Gastroesophageal sphincter (tissue), 4 donors: ENCODE data around the gene JPH4. TPM values are rescaled to one million over a fixed set of nuclear protein-coding genes. Genes with fewer than 3 reads are reported as not detected.

Experiments used
- ATAC-seq: fragments of 150-250 bp; one replicate; pipeline ENCODE4 v1.9.1; 2016; ENCODE audit warnings: mild to moderate bottlenecking, moderate library complexity
- H3K27ac ChIP-seq, 4 donors: fragments of 200-600 bp; sonication (generic) in 3 of 4; 1 replicate in 3 of 4; 2 replicates in 1 of 4; pipeline ENCODE4 v1.5.1; 2016 to 2019
- H3K27me3 ChIP-seq: fragments of 200-600 bp; sonication (generic); one replicate; pipeline ENCODE4 v1.5.1; 2019
- H3K36me3 ChIP-seq, 2 donors: fragments of 200-600 bp; sonication (generic); one replicate each; pipeline ENCODE4 v1.5.1; 2019; ENCODE audit warnings: control low read depth in 1 of 2
- H3K4me1 ChIP-seq, 3 donors: fragments of 200-600 bp; sonication (generic); 1 replicate in 2 of 3; 2 replicates in 1 of 3; pipeline ENCODE4 v1.5.1; 2016 to 2019; ENCODE audit warnings: control low read depth in 2 of 3
- H3K4me3 ChIP-seq, 2 donors: fragments of 200-600 bp; sonication (generic); one replicate each; pipeline ENCODE4 v1.5.1; 2019; ENCODE audit warnings: mild to moderate bottlenecking in 1 of 2, moderate library complexity in 1 of 2
- H3K9me3 ChIP-seq, 3 donors: fragments of 200-600 bp; sonication (generic); one replicate each; pipeline ENCODE4 v1.5.1; 2017 to 2019; ENCODE audit warnings: control low read depth in 2 of 3
- CTCF ChIP-seq, 4 experiments: fragments of 200-600 bp in 2 of 4; fragments of 450-650 bp in 2 of 4; sonication (generic) in 1 of 4; IDR thresholded peaks; one replicate each; pipeline ENCODE4 v1.5.1; 2017 to 2019; ENCODE audit warnings: antibody characterized with exemption in 4 of 4, mild to moderate bottlenecking in 2 of 4, moderate library complexity in 2 of 4
- EP300 ChIP-seq: sonication (generic); formaldehyde crosslinking; IDR thresholded peaks from one replicate; pipeline ENCODE4 v1.6.1; 2017; ENCODE audit warnings: antibody characterized with exemption, mild to moderate bottlenecking
- POLR2A ChIP-seq, 2 donors: fragments of 450-650 bp; IDR thresholded peaks; one replicate each; pipeline ENCODE4 v1.6.1; 2017; ENCODE audit warnings: antibody characterized with exemption in 2 of 2, mild to moderate bottlenecking in 2 of 2, moderate library complexity in 1 of 2
- POLR2AphosphoS5 ChIP-seq: sonication (generic); formaldehyde crosslinking; IDR thresholded peaks from one replicate; pipeline ENCODE4 v1.6.1; 2017; ENCODE audit warnings: antibody characterized with exemption
- WGBS, 2 donors: methylation state at CpG; one replicate each; pipeline ENCODE4 v1.1.5; 2018; ENCODE audit warnings: low coverage in 1 of 2; 5-methylcytosine and 5-hydroxymethylcytosine counted together
- total RNA-seq, 4 donors: library from RNA; depleted of rRNA; stranded (reverse); fragments of >200 nt; gene quantifications; one replicate each; pipeline ENCODE4 v1.1.0, GENCODE V29; 2016

Gene JPH4
- 1 to 10 TPM in 3 of 4 donors, under 1 TPM in 1; 0.78 to 2.7 (median 1.5) TPM for total RNA-seq

GRCh38 chr14:23578560-23579310, at the start of gene JPH4:
JPH4 (minus strand) TSS chr14:23578790; CDS start chr14:23577453, 1,337 bp downstream.
- 5 to 11% methylated on average over 7 to 17 of the region's 18 CpGs for WGBS, 2 donors
- TF ChIP-seq EP300 = no peak
- TF ChIP-seq POLR2AphosphoS5 = no peak
- no peak for TF ChIP-seq POLR2A (IDR thresholded peaks at IDR 0.05)
- no peak for TF ChIP-seq CTCF (IDR thresholded peaks at IDR 0.05)
- H3K4me1 ChIP-seq = peaks cover 0 to 36% (median 17%) of the 10 kb centered on the region in 3 donors
- H3K4me3 ChIP-seq = peak within 1 kb of the TSS in 1 of 2 donors; percentile 41
- H3K27ac ChIP-seq = no peak within 1 kb of the TSS
- no peaks in the 10 kb centered on the region for H3K36me3 ChIP-seq
- peaks cover 88% of the 10 kb centered on the region for H3K27me3 ChIP-seq
- no peaks in the 10 kb centered on the region for H3K9me3 ChIP-seq
- no peak for ATAC-seq

GRCh38 chr14:23627961-23628360, 49.4 kb upstream of the JPH4 start:
- H3K4me1 ChIP-seq = peaks cover 0 to 14% (median 0%) of the 10 kb centered on the region in 3 donors
- TF ChIP-seq POLR2AphosphoS5 = no peak
- TF ChIP-seq POLR2A (IDR thresholded peaks at IDR 0.05) = no peak
- TF ChIP-seq EP300 = no peak
- TF ChIP-seq CTCF (IDR thresholded peaks at IDR 0.05) = no peak
- no peak for ATAC-seq
- WGBS, 2 donors = 79 to 85% methylated on average over 2 to 6 of the region's 6 CpGs
- peaks cover 8% of the 10 kb centered on the region for H3K27me3 ChIP-seq
- peaks cover 0 to 14% (median 0%) of the 10 kb centered on the region in 3 donors for H3K9me3 ChIP-seq
- no peaks in the 10 kb centered on the region for H3K36me3 ChIP-seq
- H3K4me3 ChIP-seq = no peak overlapping the region
- H3K27ac ChIP-seq = no peak overlapping the region

GRCh38 chr14:23626946-23627345, 48.4 kb upstream of the JPH4 start:
- Histone ChIP-seq H3K27me3 (peaks cover 14% of the 10 kb centered on the region), H3K9me3 (peaks cover 0 to 14% (median 0%) of the 10 kb centered on the region in 3 donors), H3K4me3 (no peak overlapping the region), H3K36me3 (no peaks in the 10 kb centered on the region), H3K4me1 (peaks cover 0 to 4% (median 0%) of the 10 kb centered on the region in 3 donors), H3K27ac (no peak overlapping the region)
- no peak for TF ChIP-seq CTCF (IDR thresholded peaks at IDR 0.05)
- no peak for TF ChIP-seq POLR2A (IDR thresholded peaks at IDR 0.05)
- TF ChIP-seq POLR2AphosphoS5 = no peak
- no peak for TF ChIP-seq EP300
- no peak for ATAC-seq

GRCh38 chr14:23624830-23625404, 46.3 kb upstream of the JPH4 start:
- Histone ChIP-seq H3K36me3 (no peaks in the 10 kb centered on the region), H3K27ac (no peak overlapping the region), H3K9me3 (peaks cover 0 to 14% (median 0%) of the 10 kb centered on the region in 3 donors), H3K4me3 (no peak overlapping the region), H3K27me3 (peaks cover 22% of the 10 kb centered on the region), H3K4me1 (no peaks in the 10 kb centered on the region)
- TF ChIP-seq EP300 (no peak), CTCF (IDR thresholded peaks at IDR 0.05) (no peak)
- no peak for ATAC-seq
- 90 to 94% methylated on average over 3 of the region's 3 CpGs for WGBS, 2 donors

GRCh38 chr14:23623962-23624361, 45.4 kb upstream of the JPH4 start:
- peaks cover 0 to 14% (median 0%) of the 10 kb centered on the region in 3 donors for H3K9me3 ChIP-seq
- ATAC-seq = no peak
- H3K36me3 ChIP-seq = no peaks in the 10 kb centered on the region
- TF ChIP-seq POLR2AphosphoS5 (no peak), EP300 (no peak), POLR2A (IDR thresholded peaks at IDR 0.05) (no peak), CTCF (IDR thresholded peaks at IDR 0.05) (no peak)
- no peaks in the 10 kb centered on the region for H3K4me1 ChIP-seq
- H3K27me3 ChIP-seq = peaks cover 24% of the 10 kb centered on the region
- no peak overlapping the region for H3K27ac ChIP-seq
- H3K4me3 ChIP-seq = no peak overlapping the region
